Right lobe of liver (tissue), 6 donors: Measurements from ENCODE around the gene C18orf63. TPM values are rescaled to one million over a fixed set of nuclear protein-coding genes. Genes with fewer than 3 reads are reported as not detected.

Experiments used
- ATAC-seq, 4 donors: fragments of 200-7000 bp; cut with Tn5 transposase; one replicate each; pipeline ENCODE4 v1.9.1; 2020; ENCODE audit warnings: mild to moderate bottlenecking in 4 of 4, moderate library complexity in 4 of 4
- DNase-seq, 3 donors: peaks; one replicate each; pipeline ENCODE4 v3.0.0-alpha.2; 2020
- H3K27ac ChIP-seq, 3 donors: fragments of 200-600 bp; one replicate each; pipeline ENCODE4 v1.8.0; 2022
- H3K27me3 ChIP-seq, 2 donors: fragments of 200-600 bp; one replicate each; pipeline ENCODE4 v1.8.0; 2022
- H3K36me3 ChIP-seq, 4 donors: fragments of 200-600 bp; sonication (generic) in 1 of 4; one replicate each; pipeline versions ENCODE4 v1.5.1 to v1.8.0; 2017 to 2022; ENCODE audit warnings: control low read depth in 1 of 4
- H3K4me1 ChIP-seq, 4 donors: fragments of 200-600 bp; sonication (generic) in 1 of 4; one replicate each; pipeline versions ENCODE4 v1.5.1 to v1.8.0; 2017 to 2022; ENCODE audit warnings: control low read depth in 1 of 4
- H3K4me3 ChIP-seq, 3 donors: fragments of 200-600 bp; one replicate each; pipeline ENCODE4 v1.8.0; 2022
- H3K9me3 ChIP-seq, 4 donors: fragments of 200-600 bp; sonication (generic) in 1 of 4; one replicate each; pipeline versions ENCODE4 v1.5.1 to v1.8.0; 2017 to 2022; ENCODE audit warnings: control low read depth in 1 of 4
- POLR2A ChIP-seq: fragments of 450-650 bp; IDR thresholded peaks from one replicate; pipeline ENCODE4 v1.6.1; 2017; ENCODE audit warnings: antibody characterized with exemption, mild to moderate bottlenecking
- WGBS: methylation state at CpG from one replicate; pipeline ENCODE4 v1.1.6; 2018; ENCODE audit warnings: low coverage, low lambda C conversion rate; ENCODE audit not compliant: insufficient coverage; ENCODE audit errors: missing lambda C conversion rate; 5-methylcytosine and 5-hydroxymethylcytosine counted together
- intact Hi-C, 2 donors: fragments of 100-400 bp; cut with DNase I; formaldehyde crosslinking; loops; one replicate each; pipeline versions ENCODE4 v1.11.2 to v1.14.1; 2022
- total RNA-seq, 6 experiments: library from RNA; depleted of rRNA in 2 of 6; stranded (reverse); fragments of >200 nt in 2 of 6; fragmentation: NEBNext Ultra II Directional in 3 of 6; extraction: Animal tissue kit (Norgen Biotek cat#: 25700) in 3 of 6; gene quantifications; one replicate each; pipeline versions ENCODE4 v1.1.0 to v1.2.4, GENCODE V29; 2016 to 2023
- TF ChIP-seq, protein P1 (sequence below), 4 donors: fragments of 200-600 bp in 3 of 4; fragments of 450-650 bp in 1 of 4; IDR thresholded peaks; one replicate each; pipeline versions ENCODE4 v1.5.1 to v1.8.0; 2016 to 2022; ENCODE audit warnings: antibody characterized with exemption in 4 of 4, mild to moderate bottlenecking in 2 of 4
- donor health status: DM: no; HTN: yes; CAD: no.
- donor health status: DM: no; HTN: no; CAD: no.
- donor health status: DM: no; HTN: no; CAD: no.
- donor health status: DM: no; HTN: yes; CAD: no.
- donor health status: DM: no; HTN: yes; CAD: no.

The C18orf63 gene
- total RNA-seq, 6 experiments from 2014 or later, result not detected

DNA sequence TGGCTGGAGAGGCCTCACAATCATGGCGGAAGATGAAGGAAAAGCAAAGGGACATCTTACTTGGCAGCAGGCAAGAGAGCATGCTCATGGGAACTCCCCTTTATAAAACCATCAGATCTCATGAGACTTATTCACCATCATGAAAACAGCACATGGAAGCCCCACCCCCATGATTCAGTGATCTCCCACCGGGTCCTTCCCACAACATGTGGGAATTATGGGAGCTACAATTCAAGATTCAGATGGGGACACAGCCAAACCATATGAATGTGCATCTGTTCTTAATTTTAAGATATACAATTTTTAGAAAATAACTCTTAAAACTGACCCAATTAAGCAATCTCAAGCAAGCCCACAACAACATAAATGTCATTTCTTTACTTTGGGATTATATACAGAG, 12.6 kb downstream of the C18orf63 start:
- no peaks in the 10 kb centered on the region for H3K9me3 ChIP-seq

DNA sequence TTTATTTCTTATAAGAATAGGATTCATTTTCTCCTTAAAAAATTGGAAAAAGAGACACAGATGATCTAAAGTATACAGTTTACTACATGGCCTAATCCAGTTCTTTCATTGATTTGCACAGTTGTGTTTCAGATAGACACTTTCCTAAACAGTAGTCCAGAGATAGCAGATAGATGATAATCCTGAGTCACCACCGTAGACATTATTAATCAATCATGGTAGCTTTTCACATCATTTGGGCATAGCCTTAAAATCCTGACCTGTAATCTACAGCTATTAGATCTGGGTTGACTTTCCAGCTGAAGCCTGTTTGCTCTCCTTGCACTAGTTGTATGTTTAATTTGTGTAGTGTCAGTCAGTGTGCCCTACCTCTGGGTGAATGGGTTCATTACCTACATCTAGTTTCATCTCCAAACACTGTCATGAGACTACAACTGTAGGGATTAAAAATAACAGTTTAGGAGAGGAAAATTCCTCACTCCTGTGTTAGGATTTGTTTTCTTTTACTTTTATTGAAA, 14.1 kb downstream of the C18orf63 start:
- Histone ChIP-seq H3K4me3 (no peak overlapping the region), H3K9me3 (no peaks in the 10 kb centered on the region), H3K27ac (no peak overlapping the region), H3K36me3 (no peaks in the 10 kb centered on the region), H3K27me3 (no peaks in the 10 kb centered on the region), H3K4me1 (peaks cover 0 to 10% (median 3%) of the 10 kb centered on the region in 4 donors)
- TF ChIP-seq POLR2A, result no peak
- TF ChIP-seq, protein P1, sequence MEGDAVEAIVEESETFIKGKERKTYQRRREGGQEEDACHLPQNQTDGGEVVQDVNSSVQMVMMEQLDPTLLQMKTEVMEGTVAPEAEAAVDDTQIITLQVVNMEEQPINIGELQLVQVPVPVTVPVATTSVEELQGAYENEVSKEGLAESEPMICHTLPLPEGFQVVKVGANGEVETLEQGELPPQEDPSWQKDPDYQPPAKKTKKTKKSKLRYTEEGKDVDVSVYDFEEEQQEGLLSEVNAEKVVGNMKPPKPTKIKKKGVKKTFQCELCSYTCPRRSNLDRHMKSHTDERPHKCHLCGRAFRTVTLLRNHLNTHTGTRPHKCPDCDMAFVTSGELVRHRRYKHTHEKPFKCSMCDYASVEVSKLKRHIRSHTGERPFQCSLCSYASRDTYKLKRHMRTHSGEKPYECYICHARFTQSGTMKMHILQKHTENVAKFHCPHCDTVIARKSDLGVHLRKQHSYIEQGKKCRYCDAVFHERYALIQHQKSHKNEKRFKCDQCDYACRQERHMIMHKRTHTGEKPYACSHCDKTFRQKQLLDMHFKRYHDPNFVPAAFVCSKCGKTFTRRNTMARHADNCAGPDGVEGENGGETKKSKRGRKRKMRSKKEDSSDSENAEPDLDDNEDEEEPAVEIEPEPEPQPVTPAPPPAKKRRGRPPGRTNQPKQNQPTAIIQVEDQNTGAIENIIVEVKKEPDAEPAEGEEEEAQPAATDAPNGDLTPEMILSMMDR (IDR thresholded peaks at IDR 0.05), result no peak
- intact Hi-C loops, result loop anchor here (10.0 kb wide), 2 partner anchors 135 to 145 kb away; no protein-coding TSS in a partner anchor
- WGBS, result 31% methylated on average over 1 of the region's 1 CpG
- DNase-seq (no peak), ATAC-seq (peak; percentile 45 to 67 (median 62))

More for the DNA sequence above, 12.6 kb downstream of the C18orf63 start:
- Histone ChIP-seq H3K4me3 (no peak overlapping the region), H3K27me3 (no peaks in the 10 kb centered on the region), H3K27ac (no peak overlapping the region), H3K4me1 (peaks cover 0 to 10% (median 3%) of the 10 kb centered on the region in 4 donors), H3K36me3 (no peaks in the 10 kb centered on the region)
- DNase-seq, result no peak
- TF ChIP-seq, protein P1 (IDR thresholded peaks at IDR 0.05), result no peak
- no peak for TF ChIP-seq POLR2A
- 77% methylated on average over 2 of the region's 2 CpGs for whole genome bisulfite sequencing
- intact Hi-C loops, result no loop called here
- no peak for ATAC-seq

DNA sequence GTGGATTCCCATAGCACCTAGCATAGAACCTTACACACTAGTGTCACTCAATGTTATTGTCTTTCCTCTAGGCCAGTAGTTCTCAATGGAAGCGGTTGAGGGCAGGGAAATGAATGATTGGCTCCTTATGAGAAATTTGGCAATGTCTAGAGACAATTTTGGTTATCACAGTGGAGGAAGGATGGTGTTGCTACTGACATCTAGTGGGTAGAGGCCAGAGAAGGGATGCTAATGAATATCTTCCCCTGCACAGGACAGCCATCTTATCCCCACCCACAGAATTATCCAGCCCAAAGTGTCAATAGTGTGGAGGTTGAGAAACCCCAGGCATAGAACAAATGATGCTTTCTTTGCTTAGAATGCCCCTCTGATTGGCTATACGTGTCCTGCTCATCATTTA, 15.8 kb downstream of the C18orf63 start:
- Histone ChIP-seq H3K27ac (peak overlapping the region in 1 of 3 donors; percentile 11), H3K9me3 (no peaks in the 10 kb centered on the region), H3K27me3 (no peaks in the 10 kb centered on the region), H3K4me3 (no peak overlapping the region), H3K36me3 (no peaks in the 10 kb centered on the region), H3K4me1 (peaks cover 0 to 10% (median 3%) of the 10 kb centered on the region in 4 donors)
- ATAC-seq (peak; percentile 98 to 100 (median 99)), DNase-seq (peak in 1 of 3 donors; percentile 49)
- 21% methylated on average over 2 of the region's 2 CpGs for WGBS
- TF ChIP-seq POLR2A, result no peak
- TF ChIP-seq, protein P1 (IDR thresholded peaks at IDR 0.05), result peak; percentile 65 to 70 (median 68)
- intact Hi-C loops, result loop anchor here (10.0 kb wide), 2 partner anchors 137 to 147 kb away; no protein-coding TSS in a partner anchor

DNA sequence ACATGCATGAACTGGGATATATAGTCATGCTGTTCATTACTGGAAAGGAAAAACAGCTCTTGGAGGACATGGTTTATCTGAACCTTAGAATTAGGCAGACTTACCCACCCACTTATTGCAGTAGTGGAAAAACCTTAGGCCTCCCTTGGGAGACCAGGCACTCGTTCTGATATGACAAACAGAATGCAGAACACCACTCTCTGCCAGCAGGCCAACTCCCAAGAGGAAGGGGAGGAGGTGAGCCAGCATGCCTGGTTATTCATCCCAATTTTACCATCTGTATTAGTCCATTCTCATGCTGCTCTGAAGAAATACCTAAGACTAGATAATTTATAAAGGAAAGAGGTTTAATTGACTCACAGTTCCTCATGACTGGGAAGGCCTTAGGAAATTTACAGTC, 17.5 kb downstream of the C18orf63 start:
- Histone ChIP-seq H3K27ac (no peak overlapping the region), H3K27me3 (no peaks in the 10 kb centered on the region), H3K4me1 (peaks cover 0 to 10% (median 3%) of the 10 kb centered on the region in 4 donors), H3K9me3 (no peaks in the 10 kb centered on the region), H3K36me3 (no peaks in the 10 kb centered on the region), H3K4me3 (no peak overlapping the region)
- intact Hi-C loops, result loop anchor here (10.0 kb wide), 2 partner anchors 138 to 148 kb away; no protein-coding TSS in a partner anchor
- ATAC-seq (no peak), DNase-seq (no peak)
- 43% methylated on average over 1 of the region's 1 CpG for WGBS
- TF ChIP-seq, protein P1 (IDR thresholded peaks at IDR 0.05), result no peak
- no peak for TF ChIP-seq POLR2A
